Activated T-cell treated with anti-CD3 and anti-CD28 coated beads, Interleukin-2, amount 50 U/mL, for 1 hour (primary cell): ENCODE results near the gene ERAS.
"Not testable (repeated sequence)": the region's sequence is repeated elsewhere in the genome, so short reads cannot be mapped to it uniquely, and the experiment has no call there.

ENCODE experiments used
- DNase-seq: peaks from one replicate; pipeline ENCODE4 v3.0.0-alpha.2; 2020

ERAS gene

GRCh38 chrX:48833542-48834138 lies 7.3 kb downstream of the ERAS start:
- no peak for DNase-seq

- DNase-seq, result no peak
Observed at GRCh38 chrX:48834383-48834709, 8.0 kb downstream of the ERAS start.

GRCh38 chrX:48835524-48836329 lies 9.4 kb downstream of the ERAS start, which contains the start of gene PCSK1N:
TSS of gene PCSK1N (minus strand) at chrX:48835610. CDS start at chrX:48835532, 78 bp downstream.
- DNase-seq, result peak; percentile 54

GRCh38 chrX:48839686-48840085 lies 13.4 kb downstream of the ERAS start:
- no peak for DNase-seq

- DNase-seq, result no peak
Observed at GRCh38 chrX:48848847-48849246, 22.5 kb downstream of the ERAS start.

- no peak for DNase-seq
Observed at GRCh38 chrX:48852857-48853256, 26.5 kb downstream of the ERAS start.

GRCh38 chrX:48853494-48853893 lies 27.2 kb downstream of the ERAS start:
- not testable (repeated sequence) for DNase-seq

GRCh38 chrX:48854121-48854804 lies 27.9 kb downstream of the ERAS start:
- not testable (repeated sequence) for DNase-seq

- no peak for DNase-seq
Observed at GRCh38 chrX:48854898-48855297, 28.6 kb downstream of the ERAS start.

GRCh38 chrX:48864210-48864609 lies 37.9 kb downstream of the ERAS start:
- DNase-seq, result no peak

GRCh38 chrX:48872017-48872416 lies 45.7 kb downstream of the ERAS start:
- DNase-seq, result not testable (repeated sequence)

GRCh38 chrX:48876944-48877343 lies 50.6 kb downstream of the ERAS start:
- DNase-seq, result not testable (repeated sequence)
